Kidney (tissue), 14 donors: ENCODE measurements around the gene XCL2. TPM values are rescaled to one million over a fixed set of nuclear protein-coding genes. Genes with fewer than 3 reads are reported as not detected.

Source experiments
- DNase-seq, 5 donors: peaks; one replicate each; pipeline ENCODE4 v3.0.0-alpha.2; 2013 to 2020
- FAIRE-seq: peaks from 2 replicates; lab custom pipeline; 2012; peaks lifted over from hg19 to GRCh38; lab: Jason Lieb, UNC
- H3K27ac ChIP-seq, 2 donors: one replicate each; pipeline ENCODE4 v1.7.0; 2013; ENCODE audit warnings: low read depth in 2 of 2, low read length in 2 of 2, inconsistent platforms in 1 of 2
- H3K27me3 ChIP-seq: one replicate; pipeline ENCODE4 v1.7.1; 2013; ENCODE audit warnings: low read length, inconsistent platforms; ENCODE audit not compliant: control insufficient read depth, insufficient read depth
- H3K36me3 ChIP-seq, 3 donors: one replicate each; pipeline versions ENCODE4 v1.7.0 to v1.7.1; 2013; ENCODE audit warnings: low read length in 3 of 3, control low read depth in 1 of 3, inconsistent platforms in 1 of 3; ENCODE audit not compliant: insufficient read depth in 3 of 3, control insufficient read depth in 2 of 3
- H3K4me1 ChIP-seq, 3 donors: one replicate each; pipeline versions ENCODE4 v1.7.0 to v1.7.1; 2013; ENCODE audit warnings: low read length in 3 of 3, inconsistent platforms in 1 of 3, low read depth in 1 of 3; ENCODE audit not compliant: control insufficient read depth in 2 of 3, insufficient read depth in 2 of 3
- H3K4me3 ChIP-seq, 3 donors: one replicate each; pipeline versions ENCODE4 v1.7.0 to v1.8.1; 2013; ENCODE audit warnings: low read length in 3 of 3, control low read depth in 1 of 3, inconsistent platforms in 1 of 3
- H3K9ac ChIP-seq, 3 donors: one replicate each; pipeline versions ENCODE4 v1.7.0 to v1.7.1; 2013; ENCODE audit warnings: low read length in 3 of 3, control low read depth in 1 of 3, inconsistent platforms in 1 of 3
- H3K9me3 ChIP-seq, 3 donors: one replicate each; pipeline versions ENCODE4 v1.7.0 to v1.7.1; 2013; ENCODE audit warnings: low read length in 3 of 3, control low read depth in 1 of 3, inconsistent platforms in 1 of 3; ENCODE audit not compliant: control insufficient read depth in 2 of 3, insufficient read depth in 1 of 3
- CTCF ChIP-seq: IDR thresholded peaks from 3 replicates; pipeline ENCODE4 v1.5.1; 2012; ENCODE audit warnings: mild to moderate bottlenecking, moderate library complexity, borderline replicate concordance; ENCODE audit not compliant: insufficient read depth; ENCODE audit errors: extremely low read depth
- intact Hi-C: fragments of 100-400 bp; cut with DNase I; formaldehyde crosslinking; loops from one replicate; pipeline ENCODE4 v1.11.1; 2022
- polyA plus RNA-seq: library from polyadenylated mRNA; stranded (reverse); fragments of 350-450 nt; fragmentation: Illumina TruSeq; extraction: RNeasy Lipid Tissue Mini Kit (QIAGEN cat#74804); gene quantifications from one replicate; pipeline ENCODE4 v1.2.3, GENCODE V29; 2014; ENCODE audit warnings: low read depth, low replicate concordance; ENCODE audit not compliant: insufficient read depth
- total RNA-seq: library from RNA; stranded (reverse); fragmentation: NEBNext Ultra II Directional; extraction: Animal tissue kit (Norgen Biotek cat#: 25700); gene quantifications from one replicate; pipeline ENCODE4 v1.2.1, GENCODE V29; 2021
- donor health status: control.
- donor health status: control.
- donor health status: control.
- donor health status: control.
- donor health status: control.
- donor health status: DM: yes; HTN: yes; CAD: no.
- donor health status: Normal renal cell carcinoma (clear cell type).

The XCL2 gene
- total and polyA plus RNA-seq, 2 donors from 2014 or later: 1.6 TPM; not detected in 1

DNA sequence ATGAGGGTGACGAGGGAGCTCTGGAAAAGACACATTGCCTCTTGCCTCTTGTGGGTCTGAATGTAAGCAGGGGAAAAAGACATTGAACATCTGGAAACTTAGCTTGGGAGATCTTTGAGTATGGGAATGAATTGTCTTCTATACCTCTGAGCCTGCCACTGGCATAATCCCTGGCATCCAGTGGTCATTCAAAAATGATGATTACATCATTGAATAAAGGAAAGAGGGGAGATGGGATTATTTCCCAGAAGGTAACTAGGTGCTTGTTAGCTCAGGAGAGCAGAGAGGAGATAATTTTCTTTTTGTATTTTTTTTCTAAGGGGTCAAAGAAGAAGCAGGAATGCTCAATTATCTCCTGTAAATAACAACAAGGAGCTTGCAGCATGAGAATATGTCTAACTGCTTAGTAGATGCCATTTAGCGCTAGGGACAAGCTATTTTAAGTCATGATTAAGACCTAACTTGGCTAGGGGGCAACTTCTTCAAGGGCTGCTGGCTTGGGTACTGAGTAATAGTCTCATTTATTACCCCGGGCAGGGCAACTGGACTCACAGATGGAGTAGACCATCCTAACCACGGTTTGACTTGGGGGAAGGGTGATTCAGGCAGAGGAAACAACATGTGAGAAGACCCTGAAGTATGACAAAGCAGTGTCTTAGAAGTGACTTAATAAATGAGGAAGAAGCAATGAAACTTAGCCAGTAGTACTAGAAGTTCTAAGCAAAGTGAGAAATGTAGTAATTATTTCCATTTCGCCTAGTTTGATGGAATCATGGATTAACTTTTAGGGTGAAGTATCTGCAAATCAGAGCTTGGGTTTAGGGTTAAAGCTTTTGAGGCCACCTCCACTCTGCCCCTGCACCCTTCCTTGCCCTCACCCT lies 11.0 kb upstream of the XCL2 start:
- H3K36me3 ChIP-seq: no peaks in the 10 kb centered on the region
- no peaks in the 10 kb centered on the region for H3K27me3 ChIP-seq
- intact Hi-C loops: no loop called here
- no peaks in the 10 kb centered on the region for H3K4me1 ChIP-seq
- no peak overlapping the region for H3K4me3 ChIP-seq
- no peak for DNase-seq
- no peak overlapping the region for H3K9ac ChIP-seq
- no peak for FAIRE-seq
- no peak overlapping the region for H3K27ac ChIP-seq
- no peak for TF ChIP-seq CTCF
- H3K9me3 ChIP-seq: no peaks in the 10 kb centered on the region

GRCh38 chr1:168553680-168554553 lies 10.1 kb upstream of the XCL2 start:
- H3K27ac ChIP-seq: no peak overlapping the region
- no peaks in the 10 kb centered on the region for H3K27me3 ChIP-seq
- H3K36me3 ChIP-seq: no peaks in the 10 kb centered on the region
- H3K4me3 ChIP-seq: no peak overlapping the region
- intact Hi-C loops: no loop called here
- DNase-seq (no peak), FAIRE-seq (no peak)
- no peak for TF ChIP-seq CTCF
- no peaks in the 10 kb centered on the region for H3K4me1 ChIP-seq
- no peaks in the 10 kb centered on the region for H3K9me3 ChIP-seq
- H3K9ac ChIP-seq: no peak overlapping the region

DNA sequence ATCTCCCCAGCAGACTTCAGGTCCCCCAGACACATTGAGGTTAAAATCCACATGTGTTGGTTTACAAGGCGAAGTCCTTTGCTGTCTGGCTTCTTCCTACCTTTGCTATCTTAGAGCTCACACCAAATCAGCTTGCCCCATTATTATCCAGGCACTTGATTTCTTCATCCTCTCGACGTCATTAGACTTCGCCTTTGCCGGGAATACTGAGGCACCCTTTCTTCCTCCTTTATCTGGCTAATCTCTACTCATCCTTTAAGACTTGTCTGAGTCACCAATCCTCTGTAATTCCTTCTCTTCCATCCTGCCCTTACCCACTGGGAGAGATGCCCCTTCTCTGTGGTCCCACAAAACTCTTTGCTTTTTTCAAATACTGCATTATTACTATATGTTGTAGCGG lies 9.2 kb upstream of the XCL2 start:
- DNase-seq (no peak), FAIRE-seq (no peak)
- H3K9ac ChIP-seq: no peak overlapping the region
- H3K27me3 ChIP-seq: no peaks in the 10 kb centered on the region
- TF ChIP-seq CTCF: no peak
- no peak overlapping the region for H3K27ac ChIP-seq
- intact Hi-C loops: no loop called here
- H3K9me3 ChIP-seq: no peaks in the 10 kb centered on the region
- no peaks in the 10 kb centered on the region for H3K36me3 ChIP-seq
- H3K4me1 ChIP-seq: no peaks in the 10 kb centered on the region
- no peak overlapping the region for H3K4me3 ChIP-seq
